Measurements from ENCODE around the gene PLAAT5.

DNA sequence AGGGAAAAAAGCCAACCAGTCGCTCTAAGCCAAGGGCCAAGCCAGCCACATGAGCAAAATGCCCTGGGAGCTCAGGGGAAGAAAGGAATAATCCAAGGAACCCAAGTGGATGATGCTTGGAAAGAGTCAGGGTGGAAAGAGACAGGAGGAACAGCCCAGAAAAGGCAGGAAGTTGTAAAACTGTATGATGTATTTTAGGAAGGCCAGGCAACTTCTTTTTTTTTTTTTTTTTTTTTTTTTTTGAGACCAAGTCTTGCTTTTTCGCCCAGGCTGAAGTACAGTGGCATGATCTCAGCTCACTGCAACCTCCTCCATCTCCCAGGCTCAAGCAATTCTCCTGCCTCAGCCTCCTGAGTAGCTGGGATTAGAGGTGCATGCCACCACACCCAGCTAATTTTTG is 16.5 kb upstream of the PLAAT5 start:
- TF ChIP-seq, protein P1, sequence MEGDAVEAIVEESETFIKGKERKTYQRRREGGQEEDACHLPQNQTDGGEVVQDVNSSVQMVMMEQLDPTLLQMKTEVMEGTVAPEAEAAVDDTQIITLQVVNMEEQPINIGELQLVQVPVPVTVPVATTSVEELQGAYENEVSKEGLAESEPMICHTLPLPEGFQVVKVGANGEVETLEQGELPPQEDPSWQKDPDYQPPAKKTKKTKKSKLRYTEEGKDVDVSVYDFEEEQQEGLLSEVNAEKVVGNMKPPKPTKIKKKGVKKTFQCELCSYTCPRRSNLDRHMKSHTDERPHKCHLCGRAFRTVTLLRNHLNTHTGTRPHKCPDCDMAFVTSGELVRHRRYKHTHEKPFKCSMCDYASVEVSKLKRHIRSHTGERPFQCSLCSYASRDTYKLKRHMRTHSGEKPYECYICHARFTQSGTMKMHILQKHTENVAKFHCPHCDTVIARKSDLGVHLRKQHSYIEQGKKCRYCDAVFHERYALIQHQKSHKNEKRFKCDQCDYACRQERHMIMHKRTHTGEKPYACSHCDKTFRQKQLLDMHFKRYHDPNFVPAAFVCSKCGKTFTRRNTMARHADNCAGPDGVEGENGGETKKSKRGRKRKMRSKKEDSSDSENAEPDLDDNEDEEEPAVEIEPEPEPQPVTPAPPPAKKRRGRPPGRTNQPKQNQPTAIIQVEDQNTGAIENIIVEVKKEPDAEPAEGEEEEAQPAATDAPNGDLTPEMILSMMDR (IDR thresholded peaks at IDR 0.05; ENCODE audit: extremely low read depth in 1 of 2, insufficient read depth in 1 of 2, low read depth in 1 of 2, low read length in 2 of 2) = no peak
- TF ChIP-seq JUN (IDR thresholded peaks at IDR 0.05; ENCODE audit: borderline replicate concordance, insufficient read depth, insufficient read length, low read depth) = no peak
- TF ChIP-seq POLR2AphosphoS5 (IDR thresholded peaks at IDR 0.05; ENCODE audit: insufficient read depth, low read depth, low read length) = no peak
- no peak for TF ChIP-seq POLR2A (IDR thresholded peaks at IDR 0.05; ENCODE audit: low read depth, low read length)
